Measurements from ENCODE around the gene LRRC53.

The LRRC53 gene

DNA sequence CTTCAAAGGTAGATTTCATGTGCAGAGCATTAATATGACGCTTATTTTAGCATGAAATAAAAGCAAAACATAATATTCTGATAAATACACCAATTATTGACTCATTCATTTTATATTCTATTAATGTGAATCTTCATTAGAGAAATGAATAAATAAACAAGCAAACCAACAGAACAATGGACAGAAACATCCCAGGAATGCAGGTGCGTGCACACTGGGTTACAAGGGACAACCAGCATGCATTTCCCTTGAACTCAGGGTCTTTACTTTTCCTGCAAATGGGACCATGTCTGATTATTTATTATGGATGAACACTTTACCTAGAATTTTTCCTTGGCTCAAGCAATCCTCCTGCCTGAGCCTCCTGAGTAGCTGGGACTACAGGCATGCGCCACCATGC, 13.5 kb downstream of the LRRC53 start:
- WGBS, 2 experiments = 81 to 95% methylated on average over 2 of the region's 3 CpGs
- Histone ChIP-seq H3K9me3 (ENCODE audit: control insufficient read depth, low read length) (no peaks in the 10 kb centered on the region), H3K27me3 (ENCODE audit: control insufficient read depth, insufficient read depth, low read length, poor library complexity, severe bottlenecking) (no peaks in the 10 kb centered on the region), H3K4me3 (ENCODE audit: insufficient read depth, low read depth, low read length) (no peak overlapping the region), H3K36me3 (ENCODE audit: control insufficient read depth, insufficient read depth, low read length) (no peaks in the 10 kb centered on the region), H3K27ac (ENCODE audit: insufficient read depth, low read depth, low read length, poor library complexity, severe bottlenecking) (no peak overlapping the region), H3K4me1 (ENCODE audit: control insufficient read depth, insufficient read depth, low read length) (no peaks in the 10 kb centered on the region)

DNA sequence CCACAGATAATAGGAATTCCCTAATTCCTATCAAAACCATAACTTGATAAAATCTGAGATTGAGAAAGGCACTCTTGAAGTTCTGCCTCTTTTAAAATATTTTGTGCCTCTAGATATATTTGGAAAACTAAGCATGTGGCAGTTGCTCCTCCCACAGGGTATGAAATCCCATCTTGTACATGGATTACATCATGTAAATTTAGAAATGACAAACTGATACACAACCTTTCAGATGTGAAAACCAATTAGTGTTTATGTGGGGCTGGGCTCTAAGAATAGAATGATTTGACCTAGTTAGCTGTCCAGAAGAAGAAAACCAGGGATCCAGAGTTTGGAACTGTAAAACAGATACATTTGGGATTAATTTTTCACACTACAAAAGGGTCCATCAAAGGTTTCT, 15.7 kb downstream of the LRRC53 start:
- no peak overlapping the region for H3K27ac ChIP-seq (ENCODE audit: insufficient read depth, low read depth, low read length, poor library complexity, severe bottlenecking)
- H3K27me3 ChIP-seq (ENCODE audit: control insufficient read depth, insufficient read depth, low read length, poor library complexity, severe bottlenecking) = no peaks in the 10 kb centered on the region
- H3K9me3 ChIP-seq (ENCODE audit: control insufficient read depth, low read length) = no peaks in the 10 kb centered on the region
- H3K4me1 ChIP-seq (ENCODE audit: control insufficient read depth, insufficient read depth, low read length) = no peaks in the 10 kb centered on the region
- no peak overlapping the region for H3K4me3 ChIP-seq (ENCODE audit: insufficient read depth, low read depth, low read length)
- no peaks in the 10 kb centered on the region for H3K36me3 ChIP-seq (ENCODE audit: control insufficient read depth, insufficient read depth, low read length)

DNA sequence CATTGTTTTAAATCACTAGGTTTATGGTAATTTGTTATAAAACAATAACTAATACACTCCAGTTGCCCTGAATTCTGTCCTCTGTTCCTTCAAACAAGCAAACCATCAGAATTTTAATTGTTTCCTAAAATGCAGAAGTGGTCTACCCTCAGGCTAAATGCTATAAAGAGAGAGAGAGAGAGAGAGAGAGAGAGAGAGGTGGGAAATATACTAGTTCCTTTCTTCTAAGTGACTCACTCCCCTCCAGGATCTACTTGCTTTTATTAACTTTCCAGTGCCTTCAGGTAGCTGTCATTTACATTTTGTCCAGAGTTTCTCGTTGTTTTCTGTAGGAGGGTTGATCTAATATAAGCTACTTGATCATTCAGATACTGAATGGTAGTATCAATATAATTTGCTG, 26.4 kb downstream of the LRRC53 start:
- Histone ChIP-seq H3K4me3 (ENCODE audit: insufficient read depth, low read depth, low read length) (no peak overlapping the region), H3K27ac (ENCODE audit: insufficient read depth, low read depth, low read length, poor library complexity, severe bottlenecking) (no peak overlapping the region), H3K27me3 (ENCODE audit: control insufficient read depth, insufficient read depth, low read length, poor library complexity, severe bottlenecking) (no peaks in the 10 kb centered on the region), H3K9me3 (ENCODE audit: control insufficient read depth, low read length) (no peaks in the 10 kb centered on the region), H3K4me1 (ENCODE audit: control insufficient read depth, insufficient read depth, low read length) (no peaks in the 10 kb centered on the region), H3K36me3 (ENCODE audit: control insufficient read depth, insufficient read depth, low read length) (no peaks in the 10 kb centered on the region)
- WGBS, 2 experiments = 100% methylated on average over 1 of the region's 1 CpG; no CpG with 5 or more reads in 1 of the 2 experiments

DNA sequence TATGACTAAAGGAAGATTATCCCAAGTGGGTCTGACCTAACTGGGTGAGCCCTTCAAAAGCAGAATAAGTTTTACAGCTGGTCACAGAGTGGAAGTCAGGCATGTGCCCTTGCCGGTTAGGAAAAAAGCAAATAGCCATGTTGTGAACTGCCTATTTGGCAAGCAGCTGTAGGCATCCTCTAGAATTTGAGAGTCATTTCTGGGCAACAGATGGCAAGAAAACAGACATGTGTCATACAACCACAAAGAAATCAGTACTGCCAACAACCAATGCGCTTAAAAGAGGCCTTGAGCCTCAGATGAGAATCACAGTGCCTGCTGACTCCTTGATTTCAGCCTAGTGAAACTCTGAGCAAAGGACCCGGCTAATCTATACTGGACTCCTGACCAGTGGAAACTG, 26.8 kb downstream of the LRRC53 start:
- Histone ChIP-seq H3K27ac (ENCODE audit: insufficient read depth, low read depth, low read length, poor library complexity, severe bottlenecking) (no peak overlapping the region), H3K4me3 (ENCODE audit: insufficient read depth, low read depth, low read length) (no peak overlapping the region), H3K9me3 (ENCODE audit: control insufficient read depth, low read length) (no peaks in the 10 kb centered on the region), H3K36me3 (ENCODE audit: control insufficient read depth, insufficient read depth, low read length) (no peaks in the 10 kb centered on the region), H3K4me1 (ENCODE audit: control insufficient read depth, insufficient read depth, low read length) (no peaks in the 10 kb centered on the region), H3K27me3 (ENCODE audit: control insufficient read depth, insufficient read depth, low read length, poor library complexity, severe bottlenecking) (no peaks in the 10 kb centered on the region)
- 93 to 96% methylated on average over 3 of the region's 3 CpGs for WGBS, 2 experiments

DNA sequence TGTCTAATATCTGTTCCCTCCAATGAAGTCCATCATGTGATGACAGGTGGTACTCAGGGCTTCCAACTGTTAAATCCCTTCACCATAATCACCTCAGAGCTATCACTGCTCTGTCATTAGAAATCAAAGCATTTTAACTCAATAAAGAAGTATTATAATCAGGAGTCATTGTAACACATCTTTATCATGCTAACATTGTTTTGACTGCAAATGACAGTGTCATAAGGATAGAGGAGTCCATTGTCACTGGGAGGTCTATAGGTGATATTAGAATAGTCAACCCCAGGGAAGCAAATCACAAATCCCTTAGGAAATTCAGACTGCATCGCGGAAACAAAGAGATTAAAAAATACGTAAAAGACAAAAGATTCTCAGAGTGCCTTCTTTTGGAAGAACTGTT, 30.8 kb downstream of the LRRC53 start:
- H3K4me1 ChIP-seq (ENCODE audit: control insufficient read depth, insufficient read depth, low read length) = no peaks in the 10 kb centered on the region
- no peaks in the 10 kb centered on the region for H3K36me3 ChIP-seq (ENCODE audit: control insufficient read depth, insufficient read depth, low read length)
- no peaks in the 10 kb centered on the region for H3K9me3 ChIP-seq (ENCODE audit: control insufficient read depth, low read length)
- H3K27me3 ChIP-seq (ENCODE audit: control insufficient read depth, insufficient read depth, low read length, poor library complexity, severe bottlenecking) = no peaks in the 10 kb centered on the region
- no peak overlapping the region for H3K4me3 ChIP-seq (ENCODE audit: insufficient read depth, low read depth, low read length)
- WGBS, 2 experiments = 58 to 76% methylated on average over 3 of the region's 3 CpGs
- no peak overlapping the region for H3K27ac ChIP-seq (ENCODE audit: insufficient read depth, low read depth, low read length, poor library complexity, severe bottlenecking)

DNA sequence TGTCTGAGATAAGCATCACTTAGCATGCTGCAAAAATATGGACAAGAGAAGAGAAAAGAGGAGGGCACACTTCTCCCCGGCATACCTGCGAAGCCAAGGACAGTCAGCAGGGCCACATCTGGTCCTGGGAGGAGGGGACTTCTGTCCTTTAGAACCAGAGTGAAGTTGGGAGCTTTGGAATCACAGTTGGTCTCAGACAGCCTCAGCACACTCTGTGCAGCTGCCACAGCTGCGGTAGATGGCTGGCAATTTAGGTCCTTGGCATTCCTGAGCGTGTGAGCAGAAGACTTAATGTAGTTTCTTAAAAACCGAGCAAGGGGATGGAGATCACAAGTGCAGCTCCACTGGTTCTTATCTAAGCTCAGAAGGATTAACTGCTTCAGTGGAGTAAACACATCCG, 32.3 kb downstream of the LRRC53 start:
- no peaks in the 10 kb centered on the region for H3K36me3 ChIP-seq (ENCODE audit: control insufficient read depth, insufficient read depth, low read length)
- no peaks in the 10 kb centered on the region for H3K9me3 ChIP-seq (ENCODE audit: control insufficient read depth, low read length)
- H3K4me3 ChIP-seq (ENCODE audit: insufficient read depth, low read depth, low read length) = no peak overlapping the region
- 92 to 94% methylated on average over 6 of the region's 6 CpGs for WGBS, 2 experiments
- H3K27me3 ChIP-seq (ENCODE audit: control insufficient read depth, insufficient read depth, low read length, poor library complexity, severe bottlenecking) = no peaks in the 10 kb centered on the region
- no peaks in the 10 kb centered on the region for H3K4me1 ChIP-seq (ENCODE audit: control insufficient read depth, insufficient read depth, low read length)
- no peak overlapping the region for H3K27ac ChIP-seq (ENCODE audit: insufficient read depth, low read depth, low read length, poor library complexity, severe bottlenecking)

DNA sequence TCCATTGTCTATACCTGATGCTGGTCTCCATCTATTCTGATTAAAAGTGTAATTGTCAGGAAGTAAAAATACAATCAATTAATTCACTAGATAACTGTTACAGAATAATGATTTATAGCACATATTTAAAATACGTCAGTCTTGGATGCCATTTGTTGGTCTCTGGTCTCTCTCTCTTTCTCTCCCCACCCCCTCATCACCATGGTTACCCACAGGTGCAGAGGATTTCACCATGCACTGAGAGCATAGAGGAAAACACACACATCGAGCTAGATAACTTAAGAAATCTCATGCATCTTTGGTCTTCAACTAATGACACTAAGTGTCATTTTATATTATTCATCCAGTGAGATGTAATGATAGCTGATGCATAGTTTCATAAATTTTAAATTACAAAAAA, 33.4 kb downstream of the LRRC53 start:
- Histone ChIP-seq H3K27ac (ENCODE audit: insufficient read depth, low read depth, low read length, poor library complexity, severe bottlenecking) (no peak overlapping the region), H3K9me3 (ENCODE audit: control insufficient read depth, low read length) (no peaks in the 10 kb centered on the region), H3K36me3 (ENCODE audit: control insufficient read depth, insufficient read depth, low read length) (no peaks in the 10 kb centered on the region), H3K4me3 (ENCODE audit: insufficient read depth, low read depth, low read length) (no peak overlapping the region), H3K4me1 (ENCODE audit: control insufficient read depth, insufficient read depth, low read length) (no peaks in the 10 kb centered on the region), H3K27me3 (ENCODE audit: control insufficient read depth, insufficient read depth, low read length, poor library complexity, severe bottlenecking) (no peaks in the 10 kb centered on the region)
- WGBS, 2 experiments = 78 to 92% methylated on average over 2 of the region's 2 CpGs

DNA sequence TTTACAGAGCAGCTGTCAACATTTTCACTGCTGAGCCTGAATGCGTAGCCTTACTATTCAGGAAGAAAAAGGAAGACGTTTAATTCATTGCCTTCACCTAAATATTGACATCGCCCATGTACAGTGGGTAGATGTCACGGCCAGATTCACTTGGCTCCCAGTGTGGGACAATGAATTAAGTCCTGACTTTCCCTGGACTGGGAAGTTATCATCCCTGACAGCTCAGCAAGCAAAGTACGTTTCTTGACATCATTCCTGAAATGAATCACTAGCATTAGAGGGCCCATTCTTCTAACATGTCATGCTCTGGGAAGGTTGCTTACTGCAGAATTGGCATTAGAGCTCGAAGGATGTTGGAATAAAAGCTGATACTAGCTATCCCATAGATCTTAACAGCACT, 37.8 kb downstream of the LRRC53 start:
- no peaks in the 10 kb centered on the region for H3K9me3 ChIP-seq (ENCODE audit: control insufficient read depth, low read length)
- no peak overlapping the region for H3K4me3 ChIP-seq (ENCODE audit: insufficient read depth, low read depth, low read length)
- H3K27me3 ChIP-seq (ENCODE audit: control insufficient read depth, insufficient read depth, low read length, poor library complexity, severe bottlenecking) = no peaks in the 10 kb centered on the region
- no peak overlapping the region for H3K27ac ChIP-seq (ENCODE audit: insufficient read depth, low read depth, low read length, poor library complexity, severe bottlenecking)
- whole genome bisulfite sequencing, 2 experiments = 93 to 94% methylated on average over 6 of the region's 6 CpGs
- no peaks in the 10 kb centered on the region for H3K36me3 ChIP-seq (ENCODE audit: control insufficient read depth, insufficient read depth, low read length)
- no peaks in the 10 kb centered on the region for H3K4me1 ChIP-seq (ENCODE audit: control insufficient read depth, insufficient read depth, low read length)

DNA sequence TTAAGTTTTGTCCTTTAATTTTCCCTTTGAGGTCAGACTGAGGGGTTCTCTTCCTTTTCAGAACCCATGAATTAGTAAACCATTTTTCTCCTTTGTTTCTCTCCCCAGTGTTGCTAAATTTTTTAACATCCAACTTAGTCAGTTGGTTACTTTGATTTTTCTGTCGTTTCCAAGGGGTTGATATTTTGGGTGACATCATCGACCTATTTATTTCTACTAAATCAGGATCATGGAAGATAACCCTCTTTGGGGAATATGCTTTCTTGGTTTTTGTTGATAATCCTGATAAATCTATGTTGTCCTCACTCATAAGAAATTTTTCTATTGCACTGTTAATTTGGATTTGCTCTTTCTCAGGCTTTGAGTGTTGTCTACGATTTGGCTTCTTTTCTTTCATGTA, 40.9 kb downstream of the LRRC53 start:
- H3K36me3 ChIP-seq (ENCODE audit: control insufficient read depth, insufficient read depth, low read length) = no peaks in the 10 kb centered on the region
- H3K4me1 ChIP-seq (ENCODE audit: control insufficient read depth, insufficient read depth, low read length) = no peaks in the 10 kb centered on the region
- H3K4me3 ChIP-seq (ENCODE audit: insufficient read depth, low read depth, low read length) = no peak overlapping the region
- H3K27me3 ChIP-seq (ENCODE audit: control insufficient read depth, insufficient read depth, low read length, poor library complexity, severe bottlenecking) = no peaks in the 10 kb centered on the region
- H3K9me3 ChIP-seq (ENCODE audit: control insufficient read depth, low read length) = no peaks in the 10 kb centered on the region
- no peak overlapping the region for H3K27ac ChIP-seq (ENCODE audit: insufficient read depth, low read depth, low read length, poor library complexity, severe bottlenecking)
- WGBS, 2 experiments = 90 to 93% methylated on average over 2 to 3 of the region's 3 CpGs

DNA sequence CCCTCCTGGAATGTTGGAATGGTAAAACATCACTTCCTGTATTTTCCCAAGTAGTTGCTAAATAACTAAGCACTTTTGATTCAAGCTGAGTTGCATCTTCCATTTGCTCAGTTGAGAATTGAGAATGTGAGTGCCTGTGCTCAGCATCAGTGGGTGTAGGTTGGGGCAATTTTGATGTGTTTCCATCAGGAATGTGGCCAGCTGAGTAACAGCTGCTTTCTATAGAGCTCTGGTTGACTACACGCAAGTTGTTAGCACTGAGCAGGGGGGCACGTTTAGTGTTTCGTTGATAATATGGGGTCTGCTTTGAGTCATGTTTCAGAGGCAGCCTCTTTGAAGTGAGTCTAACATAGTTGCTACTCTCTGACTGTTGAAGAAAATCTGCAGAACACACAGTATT, 41.5 kb downstream of the LRRC53 start:
- Histone ChIP-seq H3K27me3 (ENCODE audit: control insufficient read depth, insufficient read depth, low read length, poor library complexity, severe bottlenecking) (no peaks in the 10 kb centered on the region), H3K27ac (ENCODE audit: insufficient read depth, low read depth, low read length, poor library complexity, severe bottlenecking) (no peak overlapping the region), H3K9me3 (ENCODE audit: control insufficient read depth, low read length) (no peaks in the 10 kb centered on the region), H3K4me1 (ENCODE audit: control insufficient read depth, insufficient read depth, low read length) (no peaks in the 10 kb centered on the region), H3K4me3 (ENCODE audit: insufficient read depth, low read depth, low read length) (no peak overlapping the region), H3K36me3 (ENCODE audit: control insufficient read depth, insufficient read depth, low read length) (no peaks in the 10 kb centered on the region)
- WGBS, 2 experiments = 75 to 77% methylated on average over 3 of the region's 3 CpGs

DNA sequence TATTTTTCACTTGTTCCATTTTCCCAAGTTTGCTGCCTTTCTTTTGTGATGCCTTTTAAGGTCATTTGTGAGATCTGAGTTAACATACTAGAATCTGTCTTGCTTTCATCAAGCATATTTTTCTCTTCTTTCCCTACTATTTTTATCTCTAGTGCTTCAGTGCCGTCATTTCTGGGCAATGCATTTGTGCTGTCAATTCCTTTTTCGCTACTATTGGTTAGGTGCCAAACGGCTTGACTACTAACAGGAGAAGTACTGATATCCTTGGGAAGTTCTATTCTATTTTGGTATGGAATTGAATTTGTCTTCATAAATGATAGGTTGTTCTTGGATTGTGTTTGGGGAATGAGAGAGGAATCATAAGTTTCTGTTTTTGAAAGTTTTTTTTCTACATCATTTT, 42.2 kb downstream of the LRRC53 start:
- Histone ChIP-seq H3K27me3 (ENCODE audit: control insufficient read depth, insufficient read depth, low read length, poor library complexity, severe bottlenecking) (no peaks in the 10 kb centered on the region), H3K27ac (ENCODE audit: insufficient read depth, low read depth, low read length, poor library complexity, severe bottlenecking) (no peak overlapping the region), H3K4me3 (ENCODE audit: insufficient read depth, low read depth, low read length) (no peak overlapping the region), H3K36me3 (ENCODE audit: control insufficient read depth, insufficient read depth, low read length) (no peaks in the 10 kb centered on the region), H3K4me1 (ENCODE audit: control insufficient read depth, insufficient read depth, low read length) (no peaks in the 10 kb centered on the region), H3K9me3 (ENCODE audit: control insufficient read depth, low read length) (no peaks in the 10 kb centered on the region)
- WGBS, 2 experiments = 94% methylated on average over 3 of the region's 3 CpGs
